A549 (cell line): Measurements from ENCODE around the gene ARID1B. TPM values are rescaled to one million over a fixed set of nuclear protein-coding genes. Genes with fewer than 3 reads are reported as not detected.
A peak's percentile ranks its signal among the peaks of the same experiment; 100 is the strongest.

Experiments used
- ATAC-seq, 2 experiments: fragments of 200-7000 bp in 1 of 2; fragments of >200 bp in 1 of 2; cut with Nextera tagmentation in 1 of 2; cut with Tn5 transposase in 1 of 2; 3 replicates each; pipeline versions ENCODE4 v1.8.0 to v1.9.1; 2018 to 2020; ENCODE audit warnings: mild to moderate bottlenecking in 1 of 2, moderate library complexity in 1 of 2
- CTCF ChIA-PET: fragments of 300-600 bp; sonication (Branson Sonifier 250); formaldehyde crosslinking; extraction: SDS; loops from one replicate; lab custom pipeline; 2021; ENCODE audit warnings: antibody characterized with exemption, inconsistent platforms; lab: Yijun Ruan, JAX
- POLR2A ChIA-PET: fragments of 350-600 bp; formaldehyde crosslinking; extraction: SDS; loops from one replicate; lab custom pipeline; 2021; ENCODE audit warnings: antibody characterized with exemption, inconsistent platforms; lab: Yijun Ruan, JAX
- DNase-seq, 2 experiments: peaks; one replicate each; pipeline versions ENCODE4 v3.0.0 to v3.0.0-alpha.2; 2011 to 2016; ENCODE audit warnings: low read depth in 1 of 2, low spot score in 1 of 2
- FAIRE-seq: peaks from 2 replicates; lab custom pipeline; 2011; peaks lifted over from hg19 to GRCh38; lab: Jason Lieb, UNC
- H3K27ac ChIP-seq, 2 experiments: fragments of >200 bp; sonication (Bioruptor Twin); formaldehyde crosslinking; 3 replicates each; pipeline ENCODE4 v1.5.1; 2016 to 2017
- H3K4me1 ChIP-seq: fragments of >200 bp; sonication (Bioruptor Twin); formaldehyde crosslinking; 3 replicates; pipeline ENCODE4 v1.6.1; 2016
- H3K4me2 ChIP-seq: fragments of >200 bp; sonication (Bioruptor Twin); formaldehyde crosslinking; 3 replicates; pipeline ENCODE4 v1.6.1; 2016
- H3K4me3 ChIP-seq: fragments of >200 bp; sonication (Bioruptor Twin); formaldehyde crosslinking; 3 replicates; pipeline ENCODE4 v1.5.1; 2016
- H3K9me3 ChIP-seq: fragments of >200 bp; sonication (Bioruptor Twin); formaldehyde crosslinking; 3 replicates; pipeline ENCODE4 v1.6.1; 2016
- BHLHE40 ChIP-seq: IDR thresholded peaks from 2 replicates; pipeline ENCODE4 v1.6.1; 2012; ENCODE audit warnings: low read depth, low read length, inconsistent platforms
- CEBPB ChIP-seq, 2 experiments: fragments of >200 bp in 1 of 2; sonication (Bioruptor Twin) in 1 of 2; formaldehyde crosslinking in 1 of 2; IDR thresholded peaks; 2 replicates each; pipeline ENCODE4 v1.6.1; 2012 to 2016
- CHD2 ChIP-seq: fragments of 150-350 bp; IDR thresholded peaks from 2 replicates; pipeline ENCODE4 v1.6.1; 2014; ENCODE audit warnings: low read length; ENCODE audit not compliant: partially characterized antibody
- CHD4 ChIP-seq: fragments of 200-600 bp; sonication (generic); IDR thresholded peaks from 2 replicates; pipeline ENCODE4 v1.6.1; 2016; ENCODE audit warnings: antibody characterized with exemption, mild to moderate bottlenecking, borderline replicate concordance
- EHMT2 ChIP-seq: fragments of 200-600 bp; sonication (generic); IDR thresholded peaks from 2 replicates; pipeline ENCODE4 v1.6.1; 2016; ENCODE audit warnings: antibody characterized with exemption, low read depth, mild to moderate bottlenecking, moderate library complexity
- EP300 ChIP-seq, 2 experiments: fragments of >200 bp; sonication (Bioruptor Twin); formaldehyde crosslinking; IDR thresholded peaks; 2 replicates in 1 of 2; 3 replicates in 1 of 2; pipeline ENCODE4 v1.6.1; 2016 to 2017
- HOXB13 ChIP-seq: fragments of 250-450 bp; sonication (Bioruptor Pico); IDR thresholded peaks from 2 replicates; pipeline ENCODE4 v1.5.0; 2020; ENCODE audit warnings: low read depth, mild to moderate bottlenecking, moderate library complexity
- JUNB ChIP-seq: fragments of >200 bp; sonication (Bioruptor Twin); formaldehyde crosslinking; IDR thresholded peaks from 2 replicates; pipeline ENCODE4 v1.6.1; 2016
- MAFK ChIP-seq: fragments of 450-650 bp; IDR thresholded peaks from 2 replicates; pipeline ENCODE4 v1.6.1; 2014; ENCODE audit not compliant: partially characterized antibody
- MYC ChIP-seq: IDR thresholded peaks from 2 replicates; pipeline ENCODE4 v1.6.1; 2012; ENCODE audit warnings: mild to moderate bottlenecking, inconsistent platforms, low read length, improper control_type of control experiment, borderline replicate concordance
- NFE2L2 ChIP-seq: fragments of 150-350 bp; conservative IDR thresholded peaks from 2 replicates; pipeline ENCODE4 v1.6.1; 2014; ENCODE audit warnings: low read length
- NPAS2 ChIP-seq: fragments of 250-450 bp; sonication (Bioruptor Pico); IDR thresholded peaks from 2 replicates; pipeline ENCODE4 v1.8.0; 2022; ENCODE audit warnings: mild to moderate bottlenecking, moderate library complexity, borderline replicate concordance
- NR3C1 ChIP-seq: fragments of >200 bp; sonication (Bioruptor Twin); formaldehyde crosslinking; IDR thresholded peaks from 3 replicates; pipeline ENCODE4 v1.6.1; 2017
- PHF8 ChIP-seq: fragments of 200-600 bp; sonication (generic); IDR thresholded peaks from 2 replicates; pipeline ENCODE4 v1.6.1; 2016; ENCODE audit warnings: low read depth, mild to moderate bottlenecking, antibody characterized with exemption, moderate library complexity, borderline replicate concordance
- POLR2A ChIP-seq: IDR thresholded peaks from 2 replicates; pipeline ENCODE4 v1.6.1; 2012; ENCODE audit warnings: mild to moderate bottlenecking, low read length
- POLR2AphosphoS2 ChIP-seq: conservative IDR thresholded peaks from 2 replicates; pipeline ENCODE4 v1.6.1; 2012; ENCODE audit warnings: low read length, improper control_type of control experiment, inconsistent platforms
- RARB ChIP-seq: fragments of 250-450 bp; sonication (Bioruptor Pico); IDR thresholded peaks from 2 replicates; pipeline ENCODE4 v1.8.0; 2021; ENCODE audit warnings: mild to moderate bottlenecking, moderate library complexity
- RCOR1 ChIP-seq: fragments of 150-350 bp; IDR thresholded peaks from 2 replicates; pipeline ENCODE4 v1.6.1; 2014; ENCODE audit warnings: antibody characterized with exemption, low read length, low read depth
- SREBF2 ChIP-seq: fragments of 450-650 bp; IDR thresholded peaks from 2 replicates; pipeline ENCODE4 v1.6.1; 2014; ENCODE audit warnings: mild to moderate bottlenecking, moderate library complexity
- TFCP2L1 ChIP-seq: fragments of 250-450 bp; sonication (Bioruptor Pico); IDR thresholded peaks from 2 replicates; pipeline ENCODE4 v1.5.0; 2021; ENCODE audit warnings: mild to moderate bottlenecking
- TP53 ChIP-seq: fragments of 250-450 bp; sonication (Bioruptor Pico); IDR thresholded peaks from 2 replicates; pipeline ENCODE4 v1.5.0; 2021; ENCODE audit warnings: mild to moderate bottlenecking, moderate library complexity
- ZC3H11A ChIP-seq: fragments of 450-650 bp; IDR thresholded peaks from 2 replicates; pipeline ENCODE4 v1.6.1; 2014; ENCODE audit warnings: antibody characterized with exemption, mild to moderate bottlenecking
- ZFP36 ChIP-seq: fragments of 450-650 bp; IDR thresholded peaks from 2 replicates; pipeline ENCODE4 v1.6.1; 2014; ENCODE audit warnings: borderline replicate concordance; ENCODE audit not compliant: partially characterized antibody
- ZSCAN20 ChIP-seq: fragments of 250-450 bp; sonication (Bioruptor Pico); IDR thresholded peaks from 2 replicates; pipeline ENCODE4 v1.8.0; 2022; ENCODE audit warnings: mild to moderate bottlenecking, moderate library complexity
- WGBS: methylation state at CpG from one replicate; pipeline ENCODE4 v1.1.6; 2017; ENCODE audit errors: missing lambda C conversion rate; 5-methylcytosine and 5-hydroxymethylcytosine counted together
- polyA plus RNA-seq, 4 experiments: library from polyadenylated mRNA; depleted of rRNA in 3 of 4; stranded (reverse); fragments of >200 nt; fragmentation: RNase III in 1 of 4; extraction: RNeasy Plus Mini Kit Qiagen cat#74134 plus additional on column Dnase treatment in 1 of 4; gene quantifications; 2 replicates in 3 of 4; 3 replicates in 1 of 4; pipeline ENCODE4 v1.2.3, GENCODE V29; 2011 to 2017
- TF ChIP-seq, protein P1 (sequence below): fragments of >200 bp; sonication (Bioruptor Twin); formaldehyde crosslinking; IDR thresholded peaks from 3 replicates; pipeline ENCODE4 v1.5.1; 2016
- TF ChIP-seq, protein P2 (sequence below): fragments of 450-650 bp; IDR thresholded peaks from 2 replicates; pipeline ENCODE4 v1.6.1; 2014; ENCODE audit warnings: antibody characterized with exemption
- TF ChIP-seq, protein P3 (sequence below): fragments of 250-450 bp; sonication (Bioruptor Pico); IDR thresholded peaks from 2 replicates; pipeline ENCODE4 v1.5.0; 2020; ENCODE audit warnings: low read depth, mild to moderate bottlenecking, moderate library complexity

The ARID1B gene
- polyA plus RNA-seq, 2 of the 4 experiments (the other 2 are of a cell fraction), result 13.5 to 16.3 TPM

DNA sequence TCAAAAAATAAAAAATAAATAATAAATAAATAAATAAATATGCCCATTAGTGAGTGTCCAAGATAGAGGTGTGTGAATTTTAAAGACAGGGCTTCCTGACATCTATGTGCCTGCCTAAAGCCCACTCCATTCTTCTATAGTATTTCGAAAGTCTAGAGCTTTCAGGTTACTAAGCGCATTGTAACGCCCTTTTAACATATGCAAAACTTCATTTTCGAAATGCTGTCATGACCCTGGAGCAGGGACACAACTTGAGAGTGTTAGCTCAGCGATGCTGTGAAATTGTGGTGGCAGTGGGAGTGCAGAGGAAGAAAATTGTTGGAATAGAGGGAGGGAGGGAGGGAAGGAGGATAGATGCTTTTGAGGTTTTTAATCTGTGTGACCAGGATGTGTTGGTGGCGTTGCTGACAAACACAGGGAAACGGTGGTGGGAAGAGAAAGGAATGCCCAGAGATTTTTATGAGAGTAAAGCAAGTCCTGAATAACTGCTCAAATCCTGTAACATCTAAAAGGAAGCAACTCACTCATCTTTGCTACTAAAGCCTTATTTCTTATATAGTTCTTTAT is 169.3 kb downstream of the ARID1B start:
- TF ChIP-seq BHLHE40, result no peak
- no peak for TF ChIP-seq CHD2
- TF ChIP-seq RCOR1, result no peak
- no peak for TF ChIP-seq CHD4
- TF ChIP-seq SREBF2, result no peak
- TF ChIP-seq, protein P1, sequence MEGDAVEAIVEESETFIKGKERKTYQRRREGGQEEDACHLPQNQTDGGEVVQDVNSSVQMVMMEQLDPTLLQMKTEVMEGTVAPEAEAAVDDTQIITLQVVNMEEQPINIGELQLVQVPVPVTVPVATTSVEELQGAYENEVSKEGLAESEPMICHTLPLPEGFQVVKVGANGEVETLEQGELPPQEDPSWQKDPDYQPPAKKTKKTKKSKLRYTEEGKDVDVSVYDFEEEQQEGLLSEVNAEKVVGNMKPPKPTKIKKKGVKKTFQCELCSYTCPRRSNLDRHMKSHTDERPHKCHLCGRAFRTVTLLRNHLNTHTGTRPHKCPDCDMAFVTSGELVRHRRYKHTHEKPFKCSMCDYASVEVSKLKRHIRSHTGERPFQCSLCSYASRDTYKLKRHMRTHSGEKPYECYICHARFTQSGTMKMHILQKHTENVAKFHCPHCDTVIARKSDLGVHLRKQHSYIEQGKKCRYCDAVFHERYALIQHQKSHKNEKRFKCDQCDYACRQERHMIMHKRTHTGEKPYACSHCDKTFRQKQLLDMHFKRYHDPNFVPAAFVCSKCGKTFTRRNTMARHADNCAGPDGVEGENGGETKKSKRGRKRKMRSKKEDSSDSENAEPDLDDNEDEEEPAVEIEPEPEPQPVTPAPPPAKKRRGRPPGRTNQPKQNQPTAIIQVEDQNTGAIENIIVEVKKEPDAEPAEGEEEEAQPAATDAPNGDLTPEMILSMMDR, result no peak
- TF ChIP-seq ZC3H11A, result no peak
- TF ChIP-seq HOXB13 (CRISPR knock-in tag), result no peak
- TF ChIP-seq, protein P2, sequence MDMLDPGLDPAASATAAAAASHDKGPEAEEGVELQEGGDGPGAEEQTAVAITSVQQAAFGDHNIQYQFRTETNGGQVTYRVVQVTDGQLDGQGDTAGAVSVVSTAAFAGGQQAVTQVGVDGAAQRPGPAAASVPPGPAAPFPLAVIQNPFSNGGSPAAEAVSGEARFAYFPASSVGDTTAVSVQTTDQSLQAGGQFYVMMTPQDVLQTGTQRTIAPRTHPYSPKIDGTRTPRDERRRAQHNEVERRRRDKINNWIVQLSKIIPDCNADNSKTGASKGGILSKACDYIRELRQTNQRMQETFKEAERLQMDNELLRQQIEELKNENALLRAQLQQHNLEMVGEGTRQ, result no peak
- TF ChIP-seq RARB, result no peak
- TF ChIP-seq NPAS2 (CRISPR knock-in tag), result no peak
- TF ChIP-seq PHF8, result no peak
- TF ChIP-seq POLR2AphosphoS2, result no peak
- 86% methylated on average over 7 of the region's 7 CpGs for WGBS
- Histone ChIP-seq H3K4me3 (no peak overlapping the region), H3K4me1 (peaks cover 38% of the 10 kb centered on the region), H3K27ac (no peak overlapping the region), H3K9me3 (no peaks in the 10 kb centered on the region), H3K4me2 (no peak overlapping the region)
- ChIA-PET POLR2A (no interaction called here), CTCF (no interaction called here)
- FAIRE-seq (no peak), DNase-seq (no peak), ATAC-seq (no peak)

DNA sequence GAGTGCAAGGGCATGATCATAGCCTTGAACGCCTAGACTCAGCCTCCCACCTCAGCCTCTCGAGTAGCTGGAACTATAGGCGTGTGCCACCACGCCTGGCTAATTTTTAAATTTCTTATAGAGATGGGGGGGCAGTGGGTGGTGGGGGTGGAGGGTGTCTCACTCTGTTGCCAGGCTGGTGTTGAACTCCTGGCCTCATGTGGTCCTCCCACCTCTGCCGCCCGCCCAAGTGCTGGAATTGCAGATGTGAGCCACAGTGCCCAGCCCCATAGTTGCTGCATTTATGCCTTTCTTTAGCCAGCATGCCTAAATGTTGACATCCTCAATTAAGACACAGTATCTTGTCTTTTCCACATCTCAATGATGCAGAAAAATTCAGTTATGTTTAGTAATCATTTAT is 171.1 kb downstream of the ARID1B start:
- H3K4me1 ChIP-seq, result peaks cover 51% of the 10 kb centered on the region
- H3K4me3 ChIP-seq, result no peak overlapping the region
- ATAC-seq (no peak), FAIRE-seq (no peak), DNase-seq (no peak)
- TF ChIP-seq TFCP2L1 (CRISPR knock-in tag), result no peak
- no peak for TF ChIP-seq RCOR1
- no peak for TF ChIP-seq EHMT2
- no peak for TF ChIP-seq POLR2A
- TF ChIP-seq CEBPB (IDR thresholded peaks at IDR 0.05), result no peak
- TF ChIP-seq, protein P1, result no peak
- no peak for TF ChIP-seq EP300 (IDR thresholded peaks at IDR 0.05)
- TF ChIP-seq, protein P3, sequence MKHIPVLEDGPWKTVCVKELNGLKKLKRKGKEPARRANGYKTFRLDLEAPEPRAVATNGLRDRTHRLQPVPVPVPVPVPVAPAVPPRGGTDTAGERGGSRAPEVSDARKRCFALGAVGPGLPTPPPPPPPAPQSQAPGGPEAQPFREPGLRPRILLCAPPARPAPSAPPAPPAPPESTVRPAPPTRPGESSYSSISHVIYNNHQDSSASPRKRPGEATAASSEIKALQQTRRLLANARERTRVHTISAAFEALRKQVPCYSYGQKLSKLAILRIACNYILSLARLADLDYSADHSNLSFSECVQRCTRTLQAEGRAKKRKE (CRISPR knock-in tag), result no peak
- TF ChIP-seq MAFK, result no peak
- TF ChIP-seq NPAS2 (CRISPR knock-in tag), result no peak
- no peak for TF ChIP-seq NFE2L2
- TF ChIP-seq ZSCAN20 (CRISPR knock-in tag), result no peak
- TF ChIP-seq TP53, result no peak
- TF ChIP-seq JUNB, result no peak
- TF ChIP-seq CHD4, result no peak
- no peak for TF ChIP-seq ZFP36
- TF ChIP-seq MYC, result no peak
- TF ChIP-seq POLR2AphosphoS2, result no peak
- no peak for TF ChIP-seq NR3C1
- peak overlapping the region; percentile 69; the same call in 2 of the 3 replicates for H3K4me2 ChIP-seq
- ChIA-PET CTCF (interaction anchor here (0.6 kb wide), 1 partner anchor 271 kb away, joined by 3 read pairs; no protein-coding TSS in a partner anchor), POLR2A (no interaction called here)
- H3K27ac ChIP-seq, result peak overlapping the region in 1 of 2 experiments; percentile 44; a peak in 1 of 6 replicates
- 90% methylated on average over 6 of the region's 6 CpGs for WGBS
- no peaks in the 10 kb centered on the region for H3K9me3 ChIP-seq
